GM12874 (cell line): ENCODE results near the gene CRMP1.

Experiments used
- TF ChIP-seq, protein P1 (sequence below): IDR thresholded peaks from 2 replicates; pipeline ENCODE4 v1.5.1; 2011; ENCODE audit warnings: low read depth, mild to moderate bottlenecking, control low read depth, low read length, moderate library complexity; ENCODE audit not compliant: insufficient read depth

CRMP1 gene

GRCh38 chr4:5919044-5919443 lies 26.2 kb upstream of the CRMP1 start:
- TF ChIP-seq, protein P1, sequence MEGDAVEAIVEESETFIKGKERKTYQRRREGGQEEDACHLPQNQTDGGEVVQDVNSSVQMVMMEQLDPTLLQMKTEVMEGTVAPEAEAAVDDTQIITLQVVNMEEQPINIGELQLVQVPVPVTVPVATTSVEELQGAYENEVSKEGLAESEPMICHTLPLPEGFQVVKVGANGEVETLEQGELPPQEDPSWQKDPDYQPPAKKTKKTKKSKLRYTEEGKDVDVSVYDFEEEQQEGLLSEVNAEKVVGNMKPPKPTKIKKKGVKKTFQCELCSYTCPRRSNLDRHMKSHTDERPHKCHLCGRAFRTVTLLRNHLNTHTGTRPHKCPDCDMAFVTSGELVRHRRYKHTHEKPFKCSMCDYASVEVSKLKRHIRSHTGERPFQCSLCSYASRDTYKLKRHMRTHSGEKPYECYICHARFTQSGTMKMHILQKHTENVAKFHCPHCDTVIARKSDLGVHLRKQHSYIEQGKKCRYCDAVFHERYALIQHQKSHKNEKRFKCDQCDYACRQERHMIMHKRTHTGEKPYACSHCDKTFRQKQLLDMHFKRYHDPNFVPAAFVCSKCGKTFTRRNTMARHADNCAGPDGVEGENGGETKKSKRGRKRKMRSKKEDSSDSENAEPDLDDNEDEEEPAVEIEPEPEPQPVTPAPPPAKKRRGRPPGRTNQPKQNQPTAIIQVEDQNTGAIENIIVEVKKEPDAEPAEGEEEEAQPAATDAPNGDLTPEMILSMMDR = no peak

DNA sequence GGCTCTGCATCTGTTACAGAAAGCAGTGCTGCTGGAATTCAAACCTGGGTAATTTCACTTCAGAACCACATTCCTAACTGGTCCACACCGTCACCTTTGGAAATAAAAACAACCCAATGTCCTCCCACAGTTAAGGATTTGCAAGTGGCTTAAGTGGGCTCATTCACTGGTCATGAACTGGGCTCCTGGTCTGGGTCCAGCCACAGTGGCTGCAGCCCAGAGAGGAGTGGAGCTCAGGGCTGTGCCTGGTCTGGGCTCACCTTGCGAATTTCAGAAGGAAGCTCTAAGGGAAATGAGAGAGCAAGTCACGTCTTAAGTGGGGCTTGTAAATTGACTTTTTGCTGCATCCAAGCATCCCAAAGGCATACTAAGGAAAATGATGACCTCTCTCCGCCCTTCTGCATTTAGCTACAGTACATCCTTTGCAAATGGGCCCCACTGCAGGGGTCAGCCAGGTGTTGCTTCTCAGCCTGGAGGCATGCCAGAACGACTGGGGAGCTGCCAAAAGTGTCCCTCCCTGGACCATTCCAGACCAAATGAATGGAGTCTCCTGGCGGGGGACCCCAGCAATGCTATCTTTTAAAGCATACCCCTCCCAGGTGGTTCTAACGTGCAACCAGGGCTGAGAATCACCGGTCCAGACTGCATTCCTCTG lies 25.6 kb upstream of the CRMP1 start:
- TF ChIP-seq, protein P1 = no peak

- TF ChIP-seq, protein P1 = no peak
Observed at GRCh38 chr4:5917672-5918071, 24.8 kb upstream of the CRMP1 start.

DNA sequence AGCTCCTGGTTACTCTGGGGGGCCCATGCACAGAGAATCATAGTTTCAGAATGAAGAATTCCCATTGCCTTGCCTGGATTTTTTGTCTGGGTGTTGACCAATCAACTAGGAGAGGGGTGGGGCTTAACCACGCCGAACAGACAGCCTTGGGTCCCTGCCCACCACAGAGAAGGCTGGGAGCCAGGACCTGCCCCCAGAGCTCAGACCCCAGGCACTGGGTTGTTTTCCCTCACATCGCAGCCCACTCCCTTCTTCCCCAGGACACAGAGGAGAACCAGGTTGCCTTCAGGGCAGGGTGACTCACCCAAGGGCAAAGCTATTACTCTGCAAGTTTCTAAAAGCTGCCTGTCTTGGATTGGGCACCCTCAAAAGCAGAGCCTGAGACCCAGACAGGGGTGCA lies 23.3 kb upstream of the CRMP1 start:
- TF ChIP-seq, protein P1 = no peak

DNA sequence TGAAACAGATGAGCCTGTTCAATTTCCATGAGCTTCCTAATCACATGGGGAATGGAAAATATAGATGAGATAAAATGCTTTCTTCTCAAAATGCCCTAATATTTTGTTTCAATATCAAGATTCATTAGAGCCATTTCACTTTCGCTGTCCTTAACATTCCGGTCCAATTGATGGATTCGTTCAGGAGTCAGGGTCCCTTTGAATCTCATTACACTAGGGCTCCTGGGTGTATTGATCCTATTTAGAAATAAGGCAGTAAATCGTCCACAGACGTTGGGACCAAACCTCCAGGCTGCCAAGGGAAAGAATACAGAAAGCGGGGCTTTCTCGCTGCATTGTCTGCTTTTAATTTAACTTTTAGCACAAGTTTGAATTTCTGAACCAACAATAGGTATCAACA lies 20.6 kb upstream of the CRMP1 start:
- TF ChIP-seq, protein P1 = no peak

GRCh38 chr4:5912614-5913019 lies 19.7 kb upstream of the CRMP1 start:
- TF ChIP-seq, protein P1 = no peak

GRCh38 chr4:5908876-5909427 lies 16.1 kb upstream of the CRMP1 start:
- TF ChIP-seq, protein P1 = no peak
